Measurements from ENCODE around the gene RYR3.
"Not testable (repeated sequence)": the region's sequence is repeated elsewhere in the genome, so short reads cannot be mapped to it uniquely, and the experiment has no call there.

RYR3 gene

DNA sequence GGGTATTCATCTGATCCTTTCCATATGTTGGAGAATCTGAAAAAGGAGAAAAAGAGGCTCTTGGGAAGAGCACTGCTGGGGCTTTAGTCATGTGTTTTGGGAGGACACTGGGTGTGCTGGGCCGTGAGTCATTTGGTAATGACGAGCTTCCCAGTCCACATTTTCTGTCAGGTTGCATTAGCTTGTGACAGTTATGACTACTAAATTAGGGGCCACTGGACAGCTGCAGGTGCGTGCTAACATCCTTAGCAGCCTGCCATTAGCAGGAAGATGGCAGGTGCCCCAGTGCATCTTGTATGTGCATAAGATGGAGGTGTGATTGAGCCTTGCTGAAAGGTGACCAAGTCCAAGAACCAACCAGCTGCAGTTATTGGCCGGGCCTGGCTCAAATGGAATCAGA lies 242.4 kb downstream of the RYR3 start:
- H3K4me3 ChIP-seq, result no peak overlapping the region
- H3K27ac ChIP-seq, result no peak overlapping the region

GRCh38 chr15:33559207-33559890 lies 248.6 kb downstream of the RYR3 start:
- no peak overlapping the region for H3K27ac ChIP-seq
- H3K4me3 ChIP-seq, result no peak overlapping the region

GRCh38 chr15:33561407-33561806 lies 250.6 kb downstream of the RYR3 start:
- Histone ChIP-seq H3K27ac (no peak overlapping the region), H3K4me3 (no peak overlapping the region)

GRCh38 chr15:33561967-33562366 lies 251.2 kb downstream of the RYR3 start:
- no peak overlapping the region for H3K27ac ChIP-seq
- no peak overlapping the region for H3K4me3 ChIP-seq

DNA sequence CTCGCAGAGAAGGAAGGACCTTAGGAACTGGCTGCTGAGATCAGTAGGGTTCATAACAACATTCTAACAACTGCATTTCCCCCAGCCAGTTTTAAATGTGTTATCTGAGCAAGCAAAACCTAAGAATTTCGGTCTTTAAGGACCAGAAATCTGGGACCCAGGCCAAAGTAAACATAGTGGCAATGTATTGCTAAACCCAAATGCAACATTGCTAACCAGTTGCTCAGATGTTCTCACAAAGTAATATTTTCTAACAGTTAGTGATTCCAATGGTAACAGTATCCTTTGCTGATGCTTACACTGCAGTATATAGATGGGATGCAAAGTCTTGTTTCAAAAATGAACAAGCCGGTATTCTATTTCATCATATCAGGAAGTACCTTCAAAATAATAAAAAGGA lies 254.3 kb downstream of the RYR3 start:
- Histone ChIP-seq H3K27ac (no peak overlapping the region), H3K4me3 (no peak overlapping the region)

DNA sequence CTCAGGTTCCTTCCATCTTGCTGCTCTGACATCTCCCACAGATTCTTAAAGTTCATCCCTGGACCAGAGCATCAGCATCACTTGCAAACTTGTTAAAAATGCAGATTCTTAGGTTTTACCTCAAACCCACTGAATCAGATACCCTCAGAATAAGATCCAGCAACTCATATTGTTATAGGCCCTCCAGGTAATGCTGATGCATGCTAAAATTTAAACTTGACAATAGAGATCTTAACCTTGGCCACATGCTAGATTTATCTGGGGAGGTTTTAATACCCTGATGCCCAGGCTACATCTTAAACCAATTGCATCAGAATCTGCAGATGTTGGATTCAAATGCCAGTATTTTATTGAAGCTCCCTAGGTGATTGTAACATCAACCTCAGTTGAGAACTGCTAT lies 256.9 kb downstream of the RYR3 start:
- Histone ChIP-seq H3K4me3 (no peak overlapping the region), H3K27ac (no peak overlapping the region)

DNA sequence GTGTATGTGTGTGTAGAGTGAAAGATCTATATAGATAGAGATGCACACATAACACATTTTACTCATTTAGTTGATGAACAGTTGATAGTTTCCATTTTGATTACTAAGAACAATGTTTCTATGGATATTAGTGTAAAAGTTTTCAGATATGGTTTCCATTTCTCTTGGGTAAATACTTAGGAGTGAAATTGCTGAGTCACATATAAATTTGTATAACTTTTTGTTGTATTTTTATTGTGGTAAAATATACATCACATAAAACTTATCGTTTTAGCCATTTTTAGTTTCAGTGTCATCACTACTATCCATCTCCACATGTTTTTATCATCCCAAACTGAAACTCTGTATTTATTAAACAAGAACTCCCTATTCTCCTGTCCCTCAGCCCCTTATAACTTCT lies 258.3 kb downstream of the RYR3 start:
- Histone ChIP-seq H3K27ac (no peak overlapping the region), H3K4me3 (no peak overlapping the region)

- not testable (repeated sequence) for H3K4me3 ChIP-seq, H3K27ac ChIP-seq
These were observed 267.1 kb downstream of the RYR3 start for GRCh38 chr15:33577911-33578310.

GRCh38 chr15:33580526-33580925 lies 269.8 kb downstream of the RYR3 start:
- no peak overlapping the region for H3K27ac ChIP-seq

GRCh38 chr15:33581032-33581431 lies 270.3 kb downstream of the RYR3 start:
- H3K4me3 ChIP-seq, result no peak overlapping the region
- no peak overlapping the region for H3K27ac ChIP-seq

More at GRCh38 chr15:33580526-33580925, 269.8 kb downstream of the RYR3 start:
- H3K4me3 ChIP-seq, result no peak overlapping the region

DNA sequence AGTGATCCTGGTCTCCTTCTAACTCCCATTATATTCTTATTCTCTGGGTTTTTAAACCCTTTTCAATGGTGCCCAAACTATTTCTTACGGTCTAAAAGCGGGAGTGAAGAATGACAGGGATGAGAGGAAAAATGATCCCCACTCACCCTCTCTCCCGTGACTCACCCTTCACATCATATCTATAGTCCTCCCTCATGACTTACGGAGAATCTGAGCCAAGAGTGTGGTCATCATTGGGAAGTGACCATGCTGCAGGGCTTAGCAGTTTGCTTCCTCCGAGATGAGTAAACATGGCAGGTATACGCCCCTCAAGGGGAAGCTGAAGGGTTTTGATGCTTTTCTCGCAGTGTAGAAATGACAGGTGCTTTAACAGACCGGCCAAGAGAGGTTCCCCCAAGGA lies 274.0 kb downstream of the RYR3 start:
- no peak overlapping the region for H3K27ac ChIP-seq
- H3K4me3 ChIP-seq, result no peak overlapping the region

DNA sequence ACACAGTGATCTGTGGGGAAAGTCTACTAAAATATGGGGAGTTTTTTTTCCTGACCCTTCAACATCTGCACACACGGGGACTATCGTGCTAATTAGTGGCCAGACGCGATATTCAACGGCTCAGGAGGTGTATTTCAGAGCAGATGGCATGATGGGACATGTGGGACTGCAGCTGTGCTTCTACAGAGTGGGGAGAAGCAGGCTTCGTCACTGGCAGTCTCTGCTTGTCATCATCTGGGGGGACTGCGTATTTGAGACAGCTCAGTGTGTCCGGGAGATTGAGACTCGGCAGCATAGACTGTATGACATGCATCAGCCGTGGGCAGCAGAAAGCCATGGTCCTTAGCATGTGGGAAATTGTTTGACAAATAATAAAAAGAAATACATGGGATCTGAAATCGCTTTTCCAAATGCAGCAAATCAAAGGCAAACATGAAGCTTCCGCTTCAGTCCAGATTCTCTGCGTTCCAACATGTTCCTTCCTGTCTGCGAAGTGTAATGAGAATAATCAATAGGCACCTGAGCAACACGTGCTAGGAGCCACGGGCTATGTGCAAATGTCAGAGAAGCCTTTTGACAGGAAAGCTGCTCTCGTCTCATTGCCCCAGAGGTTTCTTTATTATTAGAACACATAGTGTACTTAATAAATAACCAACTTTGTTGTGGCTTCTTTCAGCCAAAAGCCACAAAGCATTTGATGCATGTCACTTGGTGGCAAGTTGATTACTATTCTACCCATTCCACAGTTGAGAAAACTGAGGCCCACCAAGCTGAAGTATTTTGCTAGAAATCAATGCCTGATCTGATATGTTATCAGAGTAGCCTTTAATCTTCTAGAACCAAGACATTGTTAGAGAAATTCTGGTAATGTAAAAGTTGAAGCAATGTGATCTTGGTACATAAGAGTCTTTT lies 276.3 kb downstream of the RYR3 start:
- Histone ChIP-seq H3K27ac (no peak overlapping the region), H3K4me3 (no peak overlapping the region)

GRCh38 chr15:33587773-33588172 lies 277.0 kb downstream of the RYR3 start:
- Histone ChIP-seq H3K27ac (no peak overlapping the region), H3K4me3 (no peak overlapping the region)

GRCh38 chr15:33592864-33593263 lies 282.1 kb downstream of the RYR3 start:
- no peak overlapping the region for H3K4me3 ChIP-seq
- no peak overlapping the region for H3K27ac ChIP-seq

- H3K27ac ChIP-seq, H3K4me3 ChIP-seq: not testable (repeated sequence)
These were observed 287.6 kb downstream of the RYR3 start for GRCh38 chr15:33598382-33598781.

DNA sequence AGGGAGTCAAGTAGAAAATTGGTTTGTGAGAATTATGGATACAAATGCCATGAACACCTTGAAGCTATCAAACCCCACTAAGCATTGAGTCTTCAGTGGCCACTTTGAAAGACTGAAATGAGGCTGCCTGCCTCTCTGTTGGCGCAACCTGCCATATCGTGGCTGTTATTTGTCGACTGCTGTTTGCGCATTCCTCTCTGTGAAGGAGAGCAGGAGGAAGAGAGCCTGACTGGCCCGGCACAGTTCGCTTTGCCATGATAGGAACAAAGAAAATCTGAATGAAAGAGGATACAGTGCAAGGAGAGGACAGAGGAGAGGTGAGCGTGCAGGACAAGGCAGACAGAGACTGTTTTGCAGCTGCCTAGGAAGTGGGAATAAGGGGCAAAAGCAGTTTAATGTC lies 289.4 kb downstream of the RYR3 start:
- H3K4me3 ChIP-seq, result no peak overlapping the region
- H3K27ac ChIP-seq, result no peak overlapping the region

- Histone ChIP-seq H3K4me3 (no peak overlapping the region), H3K27ac (no peak overlapping the region)
These were observed 290.7 kb downstream of the RYR3 start for GRCh38 chr15:33601461-33601860.

- no peak overlapping the region for H3K4me3 ChIP-seq
- no peak overlapping the region for H3K27ac ChIP-seq
These were observed 297.9 kb downstream of the RYR3 start for GRCh38 chr15:33608714-33609113.

DNA sequence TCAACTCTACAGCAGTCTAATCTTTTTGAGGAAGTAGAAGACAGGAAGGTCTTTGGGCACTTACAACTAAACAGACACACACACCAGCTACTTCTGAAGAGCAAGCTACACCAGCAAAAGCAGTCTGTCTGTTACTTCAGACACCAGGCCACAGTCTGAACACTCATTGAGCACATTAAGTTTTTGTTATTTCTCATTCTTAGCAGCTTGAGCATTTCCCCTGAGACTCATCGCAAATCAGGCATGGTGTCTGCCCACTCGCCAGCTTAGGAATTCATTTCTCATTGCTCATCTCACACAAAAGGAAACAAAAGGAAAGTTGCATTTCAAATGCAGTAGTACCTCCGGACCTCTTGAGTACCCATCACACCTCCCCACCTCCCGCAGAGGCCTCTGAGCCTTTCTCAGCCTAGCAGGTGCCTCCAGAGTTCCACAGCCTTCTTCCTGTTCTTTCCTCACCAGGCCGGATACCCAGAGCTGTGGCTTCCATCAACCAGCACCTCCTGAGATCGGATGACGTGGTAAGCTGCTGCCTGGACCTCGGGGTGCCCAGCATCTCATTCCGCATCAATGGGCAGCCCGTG lies 302.0 kb downstream of the RYR3 start:
- H3K27ac ChIP-seq, result no peak overlapping the region
- H3K4me3 ChIP-seq, result no peak overlapping the region

DNA sequence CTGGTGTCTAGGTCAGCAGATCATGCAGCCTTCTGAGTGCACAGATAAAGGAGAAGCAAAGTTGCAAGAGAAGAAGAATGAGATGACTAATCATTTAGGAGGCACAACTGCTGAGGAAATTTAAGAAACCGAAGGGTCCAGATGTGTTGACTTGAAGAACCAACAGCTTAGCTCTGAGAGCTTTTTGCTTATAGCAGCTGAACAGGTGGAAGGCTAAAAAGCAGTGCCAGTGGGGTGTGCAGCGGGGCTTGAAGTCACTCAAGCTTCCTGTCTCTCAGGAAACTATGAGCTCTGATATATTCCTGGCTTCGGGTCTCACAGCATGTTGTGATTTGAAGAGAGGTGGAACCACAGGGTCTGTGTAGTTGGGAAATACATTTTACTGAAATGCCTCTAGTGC lies 305.7 kb downstream of the RYR3 start:
- H3K27ac ChIP-seq, result no peak overlapping the region
- no peak overlapping the region for H3K4me3 ChIP-seq

DNA sequence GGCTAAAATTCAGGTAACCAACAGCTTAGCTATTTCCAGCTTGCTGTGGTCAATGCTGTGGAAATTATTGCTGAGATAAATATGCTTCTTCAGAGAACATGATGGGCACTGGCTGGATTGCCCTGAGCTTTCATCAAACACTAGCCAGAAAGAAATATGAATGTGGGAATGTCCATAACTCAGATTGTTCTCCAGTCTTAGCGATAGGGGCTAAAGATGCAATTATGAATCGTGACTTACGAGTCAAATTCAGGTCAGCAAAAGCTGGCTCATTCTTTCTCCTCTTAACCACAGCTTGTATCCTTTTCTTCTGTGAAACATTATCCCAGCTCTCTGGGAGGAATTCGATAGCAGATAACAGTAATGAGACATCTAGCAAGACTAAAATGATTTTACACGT lies 307.6 kb downstream of the RYR3 start:
- H3K4me3 ChIP-seq, result no peak overlapping the region
- H3K27ac ChIP-seq, result no peak overlapping the region
